ENCODE data around the gene BGN.

DNA sequence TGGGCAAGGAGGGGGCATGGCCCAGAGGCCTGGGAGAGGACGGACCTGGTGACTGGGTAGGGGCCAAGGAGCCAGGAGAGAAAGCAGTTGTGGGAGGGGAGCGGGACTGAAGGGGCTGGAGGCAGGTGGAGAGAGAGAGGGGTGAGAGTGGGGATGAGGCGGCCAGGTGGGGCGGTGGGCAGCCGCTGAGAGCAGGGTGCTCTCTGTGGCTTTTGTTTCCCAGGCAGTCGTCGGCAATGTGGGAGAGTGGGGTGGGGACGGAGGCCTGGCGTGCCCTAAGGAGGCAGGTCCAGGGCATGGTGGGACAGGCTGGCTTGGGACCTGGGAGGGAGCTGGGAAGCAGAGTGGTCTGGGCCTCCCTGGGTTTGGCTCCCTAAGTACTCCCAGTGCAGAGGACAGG lies 19.5 kb downstream of the BGN start:
- TF ChIP-seq, protein P1, sequence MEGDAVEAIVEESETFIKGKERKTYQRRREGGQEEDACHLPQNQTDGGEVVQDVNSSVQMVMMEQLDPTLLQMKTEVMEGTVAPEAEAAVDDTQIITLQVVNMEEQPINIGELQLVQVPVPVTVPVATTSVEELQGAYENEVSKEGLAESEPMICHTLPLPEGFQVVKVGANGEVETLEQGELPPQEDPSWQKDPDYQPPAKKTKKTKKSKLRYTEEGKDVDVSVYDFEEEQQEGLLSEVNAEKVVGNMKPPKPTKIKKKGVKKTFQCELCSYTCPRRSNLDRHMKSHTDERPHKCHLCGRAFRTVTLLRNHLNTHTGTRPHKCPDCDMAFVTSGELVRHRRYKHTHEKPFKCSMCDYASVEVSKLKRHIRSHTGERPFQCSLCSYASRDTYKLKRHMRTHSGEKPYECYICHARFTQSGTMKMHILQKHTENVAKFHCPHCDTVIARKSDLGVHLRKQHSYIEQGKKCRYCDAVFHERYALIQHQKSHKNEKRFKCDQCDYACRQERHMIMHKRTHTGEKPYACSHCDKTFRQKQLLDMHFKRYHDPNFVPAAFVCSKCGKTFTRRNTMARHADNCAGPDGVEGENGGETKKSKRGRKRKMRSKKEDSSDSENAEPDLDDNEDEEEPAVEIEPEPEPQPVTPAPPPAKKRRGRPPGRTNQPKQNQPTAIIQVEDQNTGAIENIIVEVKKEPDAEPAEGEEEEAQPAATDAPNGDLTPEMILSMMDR (tag by site-specific recombination; IDR thresholded peaks at IDR 0.05): no peak
- TF ChIP-seq ZNF510 (tag by site-specific recombination; IDR thresholded peaks at IDR 0.05; ENCODE audit: insufficient replicate concordance) (no peak), PRDM1 (tag by site-specific recombination; IDR thresholded peaks at IDR 0.05) (no peak)
